T-helper 17 cell (primary cell): ENCODE measurements around the gene ING1. TPM values are rescaled to one million over a fixed set of nuclear protein-coding genes. Genes with fewer than 3 reads are reported as not detected.

Experiments used
- total RNA-seq, 4 donors: library from RNA in 2 of 4; stranded (reverse) in 2 of 4; gene quantifications; one replicate each; pipeline ENCODE4 v1.2.3 and lab custom pipeline; 2022 to 2026

Gene ING1
- total RNA-seq, 2 donors from 2014 or later, result 15.2 to 15.3 TPM

Other genes starting within 250 kb of the ING1 start
- gene RAB20, start 152.0 kb upstream of the ING1 start, total RNA-seq, result 1 to 10 TPM; 1.2 to 1.4 TPM
- 10 to 100 TPM; 17.7 to 22.9 TPM for gene NAXD, start 98.2 kb upstream of the ING1 start, total RNA-seq
- 10 to 100 TPM; 57.7 to 74.6 TPM for gene CARS2, start 7.6 kb upstream of the ING1 start, total RNA-seq
- gene ANKRD10, start 201.4 kb downstream of the ING1 start, total RNA-seq, result 100 to 1,000 TPM; 110 to 135 TPM